IPS-18a (cell line): ENCODE results near the gene ABCA13.

Experiments used
- H3K27ac ChIP-seq: one replicate; pipeline ENCODE4 v1.5.1; 2013; ENCODE audit warnings: low read length
- H3K27me3 ChIP-seq: one replicate; pipeline ENCODE4 v1.6.1; 2013; ENCODE audit warnings: mild to moderate bottlenecking, low read length; ENCODE audit not compliant: control insufficient read depth, insufficient read depth
- H3K36me3 ChIP-seq: one replicate; pipeline ENCODE4 v1.6.1; 2013; ENCODE audit warnings: low read depth, low read length; ENCODE audit not compliant: control insufficient read depth
- H3K4me1 ChIP-seq: one replicate; pipeline ENCODE4 v1.6.1; 2013; ENCODE audit warnings: low read depth, low read length; ENCODE audit not compliant: control insufficient read depth
- H3K4me3 ChIP-seq: one replicate; pipeline ENCODE4 v1.5.1; 2013; ENCODE audit warnings: low read length
- H3K9ac ChIP-seq: one replicate; pipeline ENCODE4 v1.6.1; 2013; ENCODE audit warnings: mild to moderate bottlenecking, low read length, moderate library complexity
- H3K9me3 ChIP-seq: one replicate; pipeline ENCODE4 v1.6.1; 2013; ENCODE audit warnings: low read depth, low read length; ENCODE audit not compliant: control insufficient read depth

The ABCA13 gene

GRCh38 chr7:48148311-48148710 is 22.9 kb upstream of the ABCA13 start:
- H3K9ac ChIP-seq = no peak overlapping the region
- no peaks in the 10 kb centered on the region for H3K27me3 ChIP-seq
- H3K4me1 ChIP-seq = no peaks in the 10 kb centered on the region
- no peaks in the 10 kb centered on the region for H3K36me3 ChIP-seq
- H3K4me3 ChIP-seq = no peak overlapping the region
- H3K9me3 ChIP-seq = no peaks in the 10 kb centered on the region
- H3K27ac ChIP-seq = no peak overlapping the region

- Histone ChIP-seq H3K9me3 (no peaks in the 10 kb centered on the region), H3K27me3 (no peaks in the 10 kb centered on the region), H3K9ac (no peak overlapping the region), H3K27ac (no peak overlapping the region), H3K36me3 (no peaks in the 10 kb centered on the region), H3K4me3 (no peak overlapping the region), H3K4me1 (no peaks in the 10 kb centered on the region)
Observed at GRCh38 chr7:48149058-48149457, 22.2 kb upstream of the ABCA13 start.

GRCh38 chr7:48150086-48150485 is 21.2 kb upstream of the ABCA13 start:
- H3K27me3 ChIP-seq = no peaks in the 10 kb centered on the region
- H3K4me1 ChIP-seq = no peaks in the 10 kb centered on the region
- H3K27ac ChIP-seq = no peak overlapping the region
- H3K9me3 ChIP-seq = no peaks in the 10 kb centered on the region
- H3K9ac ChIP-seq = no peak overlapping the region
- no peaks in the 10 kb centered on the region for H3K36me3 ChIP-seq
- no peak overlapping the region for H3K4me3 ChIP-seq

- no peak overlapping the region for H3K27ac ChIP-seq
- H3K4me3 ChIP-seq = no peak overlapping the region
- H3K27me3 ChIP-seq = no peaks in the 10 kb centered on the region
- no peaks in the 10 kb centered on the region for H3K4me1 ChIP-seq
- H3K36me3 ChIP-seq = no peaks in the 10 kb centered on the region
- H3K9me3 ChIP-seq = no peaks in the 10 kb centered on the region
- H3K9ac ChIP-seq = no peak overlapping the region
Observed at GRCh38 chr7:48154792-48155413, 16.4 kb upstream of the ABCA13 start.

- no peaks in the 10 kb centered on the region for H3K36me3 ChIP-seq
- no peak overlapping the region for H3K9ac ChIP-seq
- H3K27ac ChIP-seq = no peak overlapping the region
- H3K4me3 ChIP-seq = no peak overlapping the region
- no peaks in the 10 kb centered on the region for H3K27me3 ChIP-seq
- H3K4me1 ChIP-seq = no peaks in the 10 kb centered on the region
- H3K9me3 ChIP-seq = no peaks in the 10 kb centered on the region
Observed at GRCh38 chr7:48158404-48158803, 12.9 kb upstream of the ABCA13 start.

GRCh38 chr7:48161407-48162125 is 9.7 kb upstream of the ABCA13 start:
- H3K9me3 ChIP-seq = peaks cover 3% of the 10 kb centered on the region
- no peaks in the 10 kb centered on the region for H3K27me3 ChIP-seq
- H3K4me1 ChIP-seq = no peaks in the 10 kb centered on the region
- H3K4me3 ChIP-seq = no peak overlapping the region
- H3K27ac ChIP-seq = no peak overlapping the region
- no peak overlapping the region for H3K9ac ChIP-seq
- no peaks in the 10 kb centered on the region for H3K36me3 ChIP-seq

GRCh38 chr7:48165157-48165556 is 6.1 kb upstream of the ABCA13 start:
- no peak overlapping the region for H3K4me3 ChIP-seq
- no peaks in the 10 kb centered on the region for H3K27me3 ChIP-seq
- H3K4me1 ChIP-seq = no peaks in the 10 kb centered on the region
- peaks cover 11% of the 10 kb centered on the region for H3K9me3 ChIP-seq
- no peak overlapping the region for H3K27ac ChIP-seq
- H3K36me3 ChIP-seq = no peaks in the 10 kb centered on the region
- H3K9ac ChIP-seq = no peak overlapping the region

- Histone ChIP-seq H3K4me1 (no peaks in the 10 kb centered on the region), H3K36me3 (no peaks in the 10 kb centered on the region), H3K27me3 (no peaks in the 10 kb centered on the region), H3K4me3 (no peak overlapping the region), H3K9me3 (peaks cover 11% of the 10 kb centered on the region), H3K27ac (no peak overlapping the region), H3K9ac (no peak overlapping the region)
Observed at GRCh38 chr7:48168159-48168558, 3.1 kb upstream of the ABCA13 start.

GRCh38 chr7:48170506-48170905 is 752 bp upstream of the ABCA13 start:
- Histone ChIP-seq H3K36me3 (no peaks in the 10 kb centered on the region), H3K27me3 (no peaks in the 10 kb centered on the region), H3K27ac (no peak overlapping the region), H3K9me3 (peaks cover 8% of the 10 kb centered on the region), H3K4me1 (no peaks in the 10 kb centered on the region), H3K9ac (no peak overlapping the region), H3K4me3 (no peak overlapping the region)

GRCh38 chr7:48173313-48173712 is 2.1 kb downstream of the ABCA13 start:
- no peak overlapping the region for H3K4me3 ChIP-seq

GRCh38 chr7:48173756-48174382 is 2.6 kb downstream of the ABCA13 start:
- H3K9ac ChIP-seq = no peak overlapping the region
- peaks cover 11% of the 10 kb centered on the region for H3K4me1 ChIP-seq
- H3K4me3 ChIP-seq = no peak overlapping the region
- no peak overlapping the region for H3K27ac ChIP-seq
- H3K36me3 ChIP-seq = no peaks in the 10 kb centered on the region
- peaks cover 4% of the 10 kb centered on the region for H3K9me3 ChIP-seq
- H3K27me3 ChIP-seq = no peaks in the 10 kb centered on the region

More at GRCh38 chr7:48173313-48173712, 2.1 kb downstream of the ABCA13 start:
- Histone ChIP-seq H3K27ac (no peak overlapping the region), H3K9ac (no peak overlapping the region), H3K27me3 (no peaks in the 10 kb centered on the region), H3K4me1 (peaks cover 11% of the 10 kb centered on the region), H3K9me3 (peaks cover 8% of the 10 kb centered on the region), H3K36me3 (no peaks in the 10 kb centered on the region)

GRCh38 chr7:48175019-48175418 is 3.8 kb downstream of the ABCA13 start:
- Histone ChIP-seq H3K4me3 (no peak overlapping the region), H3K9me3 (no peaks in the 10 kb centered on the region), H3K4me1 (peaks cover 13% of the 10 kb centered on the region), H3K9ac (no peak overlapping the region), H3K36me3 (no peaks in the 10 kb centered on the region), H3K27ac (no peak overlapping the region), H3K27me3 (no peaks in the 10 kb centered on the region)
